Measurements from ENCODE around the gene TMEM120B.
"Not testable (repeated sequence)": the region's sequence is repeated elsewhere in the genome, so short reads cannot be mapped to it uniquely, and the experiment has no call there.

The TMEM120B gene

DNA sequence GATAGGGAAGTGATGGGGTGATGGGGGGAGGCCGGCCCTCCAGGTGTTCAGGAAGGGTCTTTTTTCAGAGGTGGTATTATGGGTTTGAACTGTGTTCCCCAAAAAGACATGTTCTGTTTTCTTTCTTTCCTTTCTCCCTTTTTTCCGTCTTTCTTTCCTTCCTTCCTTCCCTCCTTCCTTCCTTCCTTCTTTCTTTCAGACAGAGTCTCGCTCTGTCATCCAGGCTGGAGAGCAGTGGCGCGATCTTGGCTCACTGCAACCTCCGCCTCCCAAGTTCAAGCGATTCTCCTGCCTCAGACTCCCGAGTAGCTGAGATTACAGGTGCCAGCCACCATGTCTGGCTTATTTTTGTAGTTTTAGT lies 3.5 kb upstream of the TMEM120B start:
- DNase-seq (ENCODE audit: low spot score), result not testable (repeated sequence)

DNA sequence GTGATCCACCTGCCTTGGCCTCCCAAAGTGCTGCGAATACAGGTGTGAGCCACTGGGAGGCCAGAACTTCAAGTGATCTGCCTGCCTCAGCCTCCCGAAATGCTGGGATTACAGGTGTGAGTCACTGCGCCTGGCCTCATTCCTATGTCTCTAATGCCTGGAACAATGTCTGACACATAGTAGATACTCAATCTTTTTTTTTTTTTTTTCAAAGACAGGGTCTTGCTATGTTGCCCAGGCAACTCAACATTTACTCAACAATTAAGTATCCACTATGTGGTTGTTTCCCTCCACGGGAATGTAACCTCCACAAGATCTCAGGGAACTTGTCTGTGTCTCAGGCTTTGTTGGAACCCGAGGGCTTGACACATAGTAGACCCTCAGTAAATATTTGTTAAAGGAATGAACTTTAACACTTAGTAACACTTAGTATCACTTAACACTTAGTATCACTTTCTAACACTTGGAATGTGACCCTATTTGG lies 3.0 kb upstream of the TMEM120B start:
- DNase-seq (ENCODE audit: low spot score), result no peak

GRCh38 chr12:121711361-121712189 lies 977 bp upstream of the TMEM120B start:
- no peak for DNase-seq (ENCODE audit: low spot score)

- DNase-seq (ENCODE audit: low spot score), result peak; percentile 41
Measured at GRCh38 chr12:121712190-121712460, 427 bp upstream of the TMEM120B start.

GRCh38 chr12:121713257-121713777 lies 765 bp downstream of the TMEM120B start:
- no peak for DNase-seq (ENCODE audit: low spot score)

- DNase-seq (ENCODE audit: low spot score), result no peak
Measured at GRCh38 chr12:121713793-121714192, 1.2 kb downstream of the TMEM120B start.

GRCh38 chr12:121715055-121715454 lies 2.5 kb downstream of the TMEM120B start:
- DNase-seq (ENCODE audit: low spot score), result not testable (repeated sequence)

- DNase-seq (ENCODE audit: low spot score), result no peak
Measured at GRCh38 chr12:121715862-121716435, 3.4 kb downstream of the TMEM120B start.

- DNase-seq (ENCODE audit: low spot score), result no peak
Measured at GRCh38 chr12:121717041-121717699, 4.6 kb downstream of the TMEM120B start.

DNA sequence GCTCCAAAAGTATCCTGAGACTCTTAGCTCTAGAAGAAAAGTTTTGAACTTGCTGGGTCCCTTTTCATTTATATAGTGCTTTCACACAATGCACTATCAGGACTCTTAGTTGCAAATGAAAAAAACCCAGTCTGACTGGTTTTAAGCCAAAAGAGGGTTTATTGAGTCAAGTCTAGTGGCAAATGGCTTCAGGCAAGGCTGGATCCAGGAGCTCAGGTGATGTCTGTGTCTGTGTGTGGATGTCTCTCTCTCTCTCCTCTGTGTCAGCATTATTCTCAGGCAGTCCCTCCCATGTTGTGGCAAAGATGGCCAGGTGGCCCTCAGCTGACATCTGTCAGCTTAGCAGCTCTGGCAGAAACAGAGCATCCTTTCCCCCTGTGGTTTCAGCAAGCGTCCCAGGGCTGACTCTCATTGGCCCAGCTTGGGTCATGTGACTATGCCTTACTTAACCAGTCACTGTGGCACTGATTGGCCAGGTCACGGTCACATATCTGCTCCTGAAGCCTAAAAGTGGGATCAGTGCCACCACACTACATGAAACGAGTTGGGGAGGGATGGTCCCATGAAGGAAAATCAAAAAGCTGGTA lies 6.2 kb downstream of the TMEM120B start:
- no peak for DNase-seq (ENCODE audit: low spot score)

DNA sequence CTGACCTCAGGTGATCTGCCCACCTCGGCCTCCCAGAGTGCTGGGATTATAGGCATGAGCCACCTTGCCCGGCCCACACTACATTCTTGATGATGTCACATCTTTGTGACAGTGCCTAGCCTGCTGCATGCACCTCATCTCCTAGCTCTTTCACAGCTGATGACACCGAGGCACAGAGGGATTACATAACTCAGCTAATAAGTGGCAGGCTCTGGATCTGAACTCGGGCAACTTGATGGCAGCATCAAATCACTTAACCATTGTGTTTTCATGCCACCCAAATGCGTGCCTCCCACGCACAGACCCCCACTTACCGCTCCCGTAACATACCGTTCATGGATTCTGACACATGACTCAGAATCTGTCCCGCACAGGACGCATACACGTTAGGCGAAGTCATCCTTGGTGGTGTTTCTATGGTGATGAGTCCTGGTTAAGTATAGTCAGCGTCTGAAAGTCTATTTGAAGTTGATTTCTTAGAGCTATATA lies 7.4 kb downstream of the TMEM120B start:
- no peak for DNase-seq (ENCODE audit: low spot score)

- DNase-seq (ENCODE audit: low spot score), result no peak
Measured at GRCh38 chr12:121720762-121721161, 8.2 kb downstream of the TMEM120B start.

GRCh38 chr12:121722511-121722910 lies 10.0 kb downstream of the TMEM120B start:
- DNase-seq (ENCODE audit: low spot score), result no peak

GRCh38 chr12:121723200-121723599 lies 10.6 kb downstream of the TMEM120B start:
- DNase-seq (ENCODE audit: low spot score), result no peak

- DNase-seq (ENCODE audit: low spot score), result no peak
Measured at GRCh38 chr12:121724925-121725324, 12.4 kb downstream of the TMEM120B start.

DNA sequence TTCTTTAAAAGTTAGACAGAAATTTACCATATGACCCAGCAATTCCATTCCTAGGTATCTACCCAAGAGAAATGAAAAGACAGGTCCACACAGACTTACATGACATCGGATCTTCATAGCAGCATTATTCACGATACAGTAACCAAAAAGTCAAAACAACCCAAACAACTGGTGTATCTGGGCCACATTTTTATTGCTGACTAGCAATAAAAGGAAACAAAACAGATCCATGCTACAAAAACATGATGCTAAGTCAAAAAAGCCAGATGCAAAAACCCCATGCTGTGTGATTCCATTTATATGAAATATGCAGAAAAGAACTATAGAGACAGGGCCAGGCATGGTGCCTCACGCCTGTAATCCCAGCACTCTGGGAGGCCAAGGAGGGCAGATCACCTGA lies 12.9 kb downstream of the TMEM120B start:
- DNase-seq (ENCODE audit: low spot score), result no peak

DNA sequence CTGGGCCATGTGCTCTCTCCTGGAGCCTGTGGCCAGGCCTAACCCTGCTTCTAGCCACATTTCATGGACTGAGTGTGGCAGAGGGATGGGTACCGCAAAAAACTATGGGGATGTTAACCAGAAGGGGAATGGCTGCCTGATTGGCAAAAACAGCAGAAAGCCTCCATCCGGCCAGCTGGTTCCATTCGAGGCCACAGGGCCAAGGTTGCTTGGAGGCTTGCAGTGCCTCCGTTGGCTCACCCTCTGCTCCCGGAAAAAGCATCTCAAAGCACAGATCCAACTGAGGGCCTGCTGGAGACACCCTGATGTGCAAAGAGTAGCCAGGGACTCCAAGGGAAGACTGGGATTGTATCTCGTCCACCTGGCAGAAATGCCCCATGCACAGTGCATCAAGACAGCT lies 16.5 kb downstream of the TMEM120B start:
- no peak for DNase-seq (ENCODE audit: low spot score)

DNA sequence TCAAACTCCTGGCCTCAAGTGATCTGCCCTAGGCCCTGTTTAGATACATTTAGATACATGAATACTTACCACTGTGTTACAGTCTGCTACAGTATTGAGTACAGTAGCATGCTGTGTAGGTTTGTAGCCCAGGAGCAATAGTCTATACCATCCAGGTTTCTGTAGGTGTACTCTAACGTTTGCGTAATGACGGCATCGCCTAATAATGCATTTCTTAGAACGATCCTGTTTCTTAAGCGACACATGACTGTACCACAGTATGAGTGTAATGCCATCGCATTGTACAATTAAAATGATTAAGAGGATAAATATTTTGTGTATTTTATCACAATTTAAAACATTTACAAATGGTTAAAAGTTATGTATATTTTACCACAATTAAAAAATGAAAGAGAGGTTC lies 18.9 kb downstream of the TMEM120B start:
- DNase-seq (ENCODE audit: low spot score), result no peak

- DNase-seq (ENCODE audit: low spot score), result no peak
Measured at GRCh38 chr12:121733849-121734248, 21.3 kb downstream of the TMEM120B start.

- no peak for DNase-seq (ENCODE audit: low spot score)
Measured at GRCh38 chr12:121738340-121738858, 25.8 kb downstream of the TMEM120B start.

GRCh38 chr12:121740847-121741246 lies 28.3 kb downstream of the TMEM120B start:
- DNase-seq (ENCODE audit: low spot score), result no peak

DNA sequence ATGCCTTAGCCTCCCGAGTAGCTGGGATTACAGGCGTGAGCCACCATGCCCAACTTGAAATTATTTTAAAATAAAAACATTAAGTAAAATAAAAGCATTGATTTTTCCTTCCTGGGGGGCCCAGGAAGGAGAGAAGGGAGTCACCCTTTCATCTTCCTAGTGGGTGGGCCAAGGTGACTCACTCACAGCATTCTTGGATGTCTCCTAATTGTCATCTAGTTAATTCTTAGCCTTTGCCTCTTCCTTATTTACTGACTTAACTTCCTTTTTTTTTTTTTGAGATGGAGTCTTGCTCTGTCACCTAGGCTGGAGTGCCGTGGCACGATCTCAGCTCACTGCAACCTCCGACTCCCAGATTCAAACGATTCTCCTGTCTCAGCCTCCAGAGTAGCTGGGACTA lies 29.2 kb downstream of the TMEM120B start:
- no peak for DNase-seq (ENCODE audit: low spot score)
